Testis (tissue), 3 donors: Measurements from ENCODE around the gene SDSL. TPM values are rescaled to one million over a fixed set of nuclear protein-coding genes. Genes with fewer than 3 reads are reported as not detected.

Experiments
- DNase-seq: peaks from one replicate; pipeline ENCODE4 v3.0.0-alpha.2; 2019
- H3K27ac ChIP-seq, 2 donors: fragments of 200-600 bp; sonication (generic); one replicate each; pipeline ENCODE4 v1.5.1; 2019
- H3K27me3 ChIP-seq: fragments of 200-600 bp; sonication (generic); one replicate; pipeline ENCODE4 v1.5.1; 2019
- H3K36me3 ChIP-seq: fragments of 200-600 bp; sonication (generic); one replicate; pipeline ENCODE4 v1.5.1; 2017; ENCODE audit warnings: low read depth; ENCODE audit errors: missing control alignments
- H3K4me1 ChIP-seq: fragments of 200-600 bp; sonication (generic); one replicate; pipeline ENCODE4 v1.5.1; 2019
- H3K4me3 ChIP-seq, 2 donors: fragments of 200-600 bp; sonication (generic); one replicate each; pipeline ENCODE4 v1.5.1; 2017 to 2019
- H3K9me3 ChIP-seq: fragments of 200-600 bp; sonication (generic); one replicate; pipeline ENCODE4 v1.5.1; 2017
- CTCF ChIP-seq, 3 experiments: fragments of 450-650 bp in 2 of 3; fragments of 200-600 bp in 1 of 3; sonication (generic) in 1 of 3; IDR thresholded peaks; one replicate each; pipeline ENCODE4 v1.5.1; 2016 to 2019; ENCODE audit warnings: antibody characterized with exemption in 3 of 3, mild to moderate bottlenecking in 2 of 3, moderate library complexity in 1 of 3
- POLR2A ChIP-seq: fragments of 450-650 bp; IDR thresholded peaks from one replicate; pipeline ENCODE4 v1.6.1; 2017; ENCODE audit warnings: antibody characterized with exemption, mild to moderate bottlenecking, moderate library complexity
- WGBS, 2 donors: methylation state at CpG; one replicate each; pipeline ENCODE4 v1.1.5; 2018; 5-methylcytosine and 5-hydroxymethylcytosine counted together
- intact Hi-C: fragments of 100-400 bp; cut with DNase I; formaldehyde crosslinking; loops from one replicate; pipeline ENCODE4 v1.15.1; 2023; ENCODE audit warnings: low total_unique reads
- polyA plus RNA-seq: library from polyadenylated mRNA; stranded (reverse); fragments of 350-450 nt; fragmentation: Illumina TruSeq; extraction: RNeasy Lipid Tissue Mini Kit (QIAGEN cat#74804); gene quantifications from one replicate; pipeline ENCODE4 v1.2.3, GENCODE V29; 2014; ENCODE audit warnings: low read depth, low replicate concordance; ENCODE audit not compliant: insufficient read depth
- total RNA-seq, 2 donors: library from RNA; depleted of rRNA; stranded (reverse); fragments of >200 nt; gene quantifications; one replicate each; pipeline ENCODE4 v1.2.3, GENCODE V29; 2016

The SDSL gene
- total and polyA plus RNA-seq, 3 donors from 2014 or later = 15.9 to 25.2 (median 16.3) TPM

GRCh38 chr12:113390064-113391043 is 31.8 kb upstream of the SDSL start:
- no peaks in the 10 kb centered on the region for H3K36me3 ChIP-seq
- H3K4me3 ChIP-seq = no peak overlapping the region
- H3K9me3 ChIP-seq = no peaks in the 10 kb centered on the region
- intact Hi-C loops = no loop called here
- TF ChIP-seq CTCF (IDR thresholded peaks at IDR 0.05) = no peak
- no peak overlapping the region for H3K27ac ChIP-seq
- H3K27me3 ChIP-seq = no peaks in the 10 kb centered on the region
- 89 to 93% methylated on average over 6 of the region's 6 CpGs for WGBS, 2 donors
- no peak for DNase-seq
- H3K4me1 ChIP-seq = no peaks in the 10 kb centered on the region

- 92 to 95% methylated on average over 3 of the region's 3 CpGs for WGBS, 2 donors
- intact Hi-C loops = no loop called here
- Histone ChIP-seq H3K27ac (no peak overlapping the region), H3K4me3 (no peak overlapping the region), H3K9me3 (no peaks in the 10 kb centered on the region), H3K4me1 (no peaks in the 10 kb centered on the region), H3K36me3 (no peaks in the 10 kb centered on the region), H3K27me3 (no peaks in the 10 kb centered on the region)
- no peak for DNase-seq
- no peak for TF ChIP-seq CTCF (IDR thresholded peaks at IDR 0.05)
- no peak for TF ChIP-seq POLR2A
These were observed 31.0 kb upstream of the SDSL start for GRCh38 chr12:113391145-113391544.

DNA sequence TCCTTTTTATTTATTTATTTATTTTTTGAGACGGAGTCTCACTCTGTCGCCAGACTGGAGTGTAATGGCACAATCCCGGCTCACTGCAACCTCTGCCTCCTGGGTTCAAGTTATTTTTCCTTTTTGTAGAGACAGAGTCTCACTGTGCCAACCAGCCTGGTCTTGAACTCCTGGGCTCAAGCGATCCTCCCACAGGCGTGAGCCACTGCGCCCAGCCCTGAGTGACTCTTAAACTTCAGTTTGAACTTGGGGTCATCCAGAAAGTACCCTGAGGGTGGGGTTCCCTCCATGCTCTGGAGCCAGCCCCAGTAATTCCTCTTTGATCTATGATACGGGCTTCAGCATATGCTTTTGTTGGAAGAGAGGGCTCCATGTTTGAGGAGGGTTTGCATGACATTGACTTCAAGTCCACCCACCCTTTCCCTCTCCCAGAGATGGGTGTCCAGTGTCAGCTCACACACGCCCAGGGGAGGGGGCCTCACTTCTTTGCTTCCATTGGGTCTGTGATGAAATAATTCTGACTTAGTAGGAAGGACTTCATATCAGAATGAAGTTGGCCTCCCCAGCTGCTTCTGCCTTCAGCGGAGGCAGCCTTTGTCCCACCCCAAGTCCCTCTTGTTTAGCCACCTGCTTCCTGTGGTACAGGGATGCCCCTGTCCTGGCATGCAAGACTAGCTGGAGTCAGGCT is 30.4 kb upstream of the SDSL start:
- DNase-seq = no peak
- no peak overlapping the region for H3K4me3 ChIP-seq
- no peaks in the 10 kb centered on the region for H3K36me3 ChIP-seq
- WGBS, 2 donors = 78 to 88% methylated on average over 9 of the region's 9 CpGs
- H3K27me3 ChIP-seq = no peaks in the 10 kb centered on the region
- H3K27ac ChIP-seq = no peak overlapping the region
- intact Hi-C loops = no loop called here
- no peak for TF ChIP-seq CTCF (IDR thresholded peaks at IDR 0.05)
- no peak for TF ChIP-seq POLR2A
- no peaks in the 10 kb centered on the region for H3K4me1 ChIP-seq
- H3K9me3 ChIP-seq = no peaks in the 10 kb centered on the region

- Histone ChIP-seq H3K27me3 (no peaks in the 10 kb centered on the region), H3K9me3 (no peaks in the 10 kb centered on the region), H3K4me3 (no peak overlapping the region), H3K27ac (no peak overlapping the region), H3K4me1 (no peaks in the 10 kb centered on the region), H3K36me3 (no peaks in the 10 kb centered on the region)
- intact Hi-C loops = no loop called here
- DNase-seq = no peak
- TF ChIP-seq CTCF (IDR thresholded peaks at IDR 0.05) (no peak), POLR2A (no peak)
- 67 to 78% methylated on average over 7 of the region's 7 CpGs for WGBS, 2 donors
These were observed 29.7 kb upstream of the SDSL start for GRCh38 chr12:113392520-113392919.
